Nephron (organoid): ENCODE measurements around the gene CREG1.

Experiments used
- H3K27ac Mint-ChIP-seq, 3 experiments: 2 replicates each; pipeline ENCODE4 v1.8.0; 2020; ENCODE audit warnings: mixed read lengths in 3 of 3, mild to moderate bottlenecking in 2 of 3, moderate library complexity in 1 of 3
- H3K27me3 Mint-ChIP-seq: 2 replicates; pipeline ENCODE4 v1.8.0; 2021; ENCODE audit warnings: low read depth, mild to moderate bottlenecking, moderate library complexity, mixed read lengths
- H3K36me3 Mint-ChIP-seq: 2 replicates; pipeline ENCODE4 v1.8.0; 2020; ENCODE audit warnings: low read depth, mixed read lengths
- H3K4me1 Mint-ChIP-seq: 2 replicates; pipeline ENCODE4 v1.8.0; 2020; ENCODE audit warnings: mixed read lengths
- H3K4me3 Mint-ChIP-seq, 3 experiments: 2 replicates each; pipeline ENCODE4 v1.8.0; 2020; ENCODE audit warnings: mild to moderate bottlenecking in 3 of 3, mixed read lengths in 3 of 3, moderate library complexity in 2 of 3
- H3K9me3 Mint-ChIP-seq: 2 replicates; pipeline ENCODE4 v1.8.0; 2020; ENCODE audit warnings: mixed read lengths
- TF ChIP-seq, protein P1 (sequence below), 3 experiments: fragments of 200-600 bp; sonication (generic); IDR thresholded peaks; one replicate each; pipeline ENCODE4 v1.5.0; 2021; ENCODE audit warnings: antibody characterized with exemption in 3 of 3; ENCODE audit not compliant: unreplicated experiment in 3 of 3

CREG1 gene

DNA sequence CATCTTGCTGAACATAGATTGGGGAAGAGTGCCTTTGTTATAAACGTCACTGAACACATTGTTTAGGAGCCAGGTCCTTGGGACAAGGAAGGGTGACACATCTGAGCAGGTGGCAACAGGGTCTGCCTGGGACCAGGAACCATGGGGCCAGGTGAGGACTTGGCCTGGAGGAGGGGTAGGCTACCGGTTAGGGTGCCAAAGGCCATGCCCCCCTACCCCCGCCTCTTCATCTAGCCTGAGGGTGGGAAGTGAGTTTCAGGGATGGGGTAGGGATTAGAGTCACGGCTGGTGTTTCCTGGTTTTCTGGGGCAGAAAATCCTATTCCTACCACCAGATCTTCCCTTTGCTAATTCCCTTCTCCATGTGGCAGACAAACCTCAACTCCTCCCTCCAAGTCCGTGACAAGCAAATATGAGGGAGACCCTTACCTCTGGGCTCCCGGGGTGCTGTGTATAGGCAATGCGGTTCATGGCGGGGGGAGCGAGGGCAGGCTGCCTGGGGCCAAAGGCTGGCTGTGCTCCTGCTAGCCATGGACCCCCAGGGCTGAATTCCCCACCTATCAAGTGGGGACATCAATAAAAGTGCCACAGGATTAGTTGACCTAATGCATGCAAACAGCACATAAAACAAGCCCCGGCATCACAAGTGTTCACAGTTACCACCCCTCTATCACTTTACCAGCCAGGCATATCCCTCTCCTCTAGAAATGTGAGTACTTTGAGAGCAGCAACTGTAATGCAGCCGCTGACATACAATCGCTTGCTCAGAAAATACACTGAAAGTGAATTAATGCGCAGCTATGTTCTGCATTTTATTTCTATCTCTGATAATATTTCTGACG, 49.7 kb downstream of the CREG1 start:
- Mint-ChIP-seq H3K4me3 (no peak overlapping the region), H3K4me1 (peaks cover 37% of the 10 kb centered on the region), H3K9me3 (no peaks in the 10 kb centered on the region), H3K36me3 (no peaks in the 10 kb centered on the region), H3K27me3 (peaks cover 6% of the 10 kb centered on the region), H3K27ac (no peak overlapping the region)
- TF ChIP-seq, protein P1, sequence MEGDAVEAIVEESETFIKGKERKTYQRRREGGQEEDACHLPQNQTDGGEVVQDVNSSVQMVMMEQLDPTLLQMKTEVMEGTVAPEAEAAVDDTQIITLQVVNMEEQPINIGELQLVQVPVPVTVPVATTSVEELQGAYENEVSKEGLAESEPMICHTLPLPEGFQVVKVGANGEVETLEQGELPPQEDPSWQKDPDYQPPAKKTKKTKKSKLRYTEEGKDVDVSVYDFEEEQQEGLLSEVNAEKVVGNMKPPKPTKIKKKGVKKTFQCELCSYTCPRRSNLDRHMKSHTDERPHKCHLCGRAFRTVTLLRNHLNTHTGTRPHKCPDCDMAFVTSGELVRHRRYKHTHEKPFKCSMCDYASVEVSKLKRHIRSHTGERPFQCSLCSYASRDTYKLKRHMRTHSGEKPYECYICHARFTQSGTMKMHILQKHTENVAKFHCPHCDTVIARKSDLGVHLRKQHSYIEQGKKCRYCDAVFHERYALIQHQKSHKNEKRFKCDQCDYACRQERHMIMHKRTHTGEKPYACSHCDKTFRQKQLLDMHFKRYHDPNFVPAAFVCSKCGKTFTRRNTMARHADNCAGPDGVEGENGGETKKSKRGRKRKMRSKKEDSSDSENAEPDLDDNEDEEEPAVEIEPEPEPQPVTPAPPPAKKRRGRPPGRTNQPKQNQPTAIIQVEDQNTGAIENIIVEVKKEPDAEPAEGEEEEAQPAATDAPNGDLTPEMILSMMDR (IDR thresholded peaks at IDR 0.05; ENCODE audit: unreplicated experiment in 3 of 3): no peak

DNA sequence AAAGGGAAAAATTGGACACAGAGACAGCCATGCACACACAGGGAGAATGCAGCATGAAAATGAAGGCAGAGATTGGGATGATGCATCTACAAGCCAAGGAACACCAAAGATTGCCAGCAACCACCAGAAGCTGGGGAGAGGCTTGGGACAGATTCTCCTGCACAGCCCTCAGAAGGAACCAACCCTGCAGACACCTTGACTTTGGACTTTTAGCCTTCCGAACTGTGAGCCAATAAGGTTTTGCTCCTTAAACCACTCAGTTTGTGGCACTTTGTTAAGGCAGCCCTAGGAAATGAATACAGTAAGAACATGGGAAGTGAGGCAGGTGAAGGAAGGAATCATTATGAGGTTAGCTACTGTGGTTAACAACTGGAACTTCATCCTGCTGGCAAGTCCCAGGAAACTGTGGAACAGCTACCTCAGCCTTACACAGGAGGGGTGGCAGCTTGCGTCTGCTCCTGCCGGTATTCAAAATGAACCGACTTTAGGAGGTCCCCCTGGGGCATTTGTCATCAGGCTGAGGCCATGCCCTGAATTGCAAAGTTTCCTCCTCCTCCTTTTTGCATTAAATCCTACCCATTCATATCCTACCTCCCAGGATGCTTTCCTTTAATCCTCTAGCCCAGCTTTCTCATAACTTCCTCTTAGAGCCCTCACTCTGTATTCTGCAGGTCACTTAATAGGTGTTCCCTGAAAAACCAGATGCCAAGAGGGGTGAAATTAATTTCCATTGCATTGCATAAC, 50.7 kb downstream of the CREG1 start:
- Mint-ChIP-seq H3K27ac (no peak overlapping the region), H3K4me3 (no peak overlapping the region), H3K4me1 (peaks cover 37% of the 10 kb centered on the region), H3K27me3 (peaks cover 6% of the 10 kb centered on the region), H3K36me3 (no peaks in the 10 kb centered on the region), H3K9me3 (no peaks in the 10 kb centered on the region)
- TF ChIP-seq, protein P1 (IDR thresholded peaks at IDR 0.05; ENCODE audit: unreplicated experiment in 3 of 3): no peak

DNA sequence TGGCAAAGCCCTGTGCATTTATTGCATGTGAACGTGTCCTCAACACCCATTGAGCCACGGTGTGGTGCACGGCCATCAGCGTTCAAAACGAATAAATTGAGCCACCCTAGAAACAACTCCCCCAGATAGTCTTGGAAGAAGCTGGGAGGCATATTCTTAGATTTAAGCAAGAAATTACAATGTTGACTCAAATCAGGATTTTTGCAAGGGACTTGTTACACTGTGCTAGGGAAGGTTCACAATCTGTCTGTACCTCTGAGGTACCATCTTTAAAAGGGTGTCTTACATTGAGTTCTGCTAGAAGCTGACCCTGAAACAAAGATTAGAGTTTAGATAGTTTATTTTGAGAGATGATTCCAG, 51.4 kb downstream of the CREG1 start:
- Mint-ChIP-seq H3K4me1 (peaks cover 37% of the 10 kb centered on the region), H3K36me3 (no peaks in the 10 kb centered on the region), H3K9me3 (no peaks in the 10 kb centered on the region)

DNA sequence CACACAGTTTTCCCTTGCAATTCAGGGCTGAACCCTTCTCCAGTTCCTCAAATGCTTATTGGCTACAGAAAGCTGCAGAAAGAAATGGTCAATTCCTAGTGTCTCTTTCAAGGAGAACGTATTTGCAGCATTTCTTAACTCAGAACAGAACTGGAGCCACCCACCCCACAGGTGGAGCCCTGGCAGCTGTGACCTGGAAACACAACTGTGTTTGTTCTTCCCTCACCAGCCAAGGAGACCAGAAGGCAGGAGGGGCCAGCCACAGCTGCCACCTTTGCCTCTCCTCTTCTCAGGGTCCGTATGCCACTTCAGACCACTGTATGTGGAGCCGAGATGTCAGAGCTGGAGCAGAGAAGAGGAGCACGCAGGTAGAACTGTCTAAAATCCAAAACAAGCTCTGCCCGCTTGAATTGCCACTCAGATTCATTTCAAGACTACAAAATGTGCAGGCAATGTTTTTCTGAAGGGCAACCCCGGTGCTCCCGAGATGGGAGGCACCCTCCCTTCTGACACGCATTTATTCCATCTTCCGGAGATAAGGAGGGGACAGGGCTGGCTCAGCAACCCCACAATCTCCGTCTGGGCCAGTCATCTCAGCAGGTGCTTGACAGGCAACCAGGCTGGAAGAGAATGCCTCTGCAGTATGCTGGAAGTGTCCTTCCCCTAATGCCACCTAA, 51.9 kb downstream of the CREG1 start:
- Mint-ChIP-seq H3K9me3 (no peaks in the 10 kb centered on the region), H3K27ac (no peak overlapping the region), H3K4me1 (peaks cover 37% of the 10 kb centered on the region), H3K27me3 (peaks cover 6% of the 10 kb centered on the region), H3K36me3 (no peaks in the 10 kb centered on the region), H3K4me3 (no peak overlapping the region)
- TF ChIP-seq, protein P1 (IDR thresholded peaks at IDR 0.05; ENCODE audit: unreplicated experiment in 3 of 3): no peak

More for the DNA sequence above, 51.4 kb downstream of the CREG1 start:
- Mint-ChIP-seq H3K27ac (no peak overlapping the region), H3K4me3 (no peak overlapping the region), H3K27me3 (peaks cover 6% of the 10 kb centered on the region)
- TF ChIP-seq, protein P1 (IDR thresholded peaks at IDR 0.05; ENCODE audit: unreplicated experiment in 3 of 3): no peak

DNA sequence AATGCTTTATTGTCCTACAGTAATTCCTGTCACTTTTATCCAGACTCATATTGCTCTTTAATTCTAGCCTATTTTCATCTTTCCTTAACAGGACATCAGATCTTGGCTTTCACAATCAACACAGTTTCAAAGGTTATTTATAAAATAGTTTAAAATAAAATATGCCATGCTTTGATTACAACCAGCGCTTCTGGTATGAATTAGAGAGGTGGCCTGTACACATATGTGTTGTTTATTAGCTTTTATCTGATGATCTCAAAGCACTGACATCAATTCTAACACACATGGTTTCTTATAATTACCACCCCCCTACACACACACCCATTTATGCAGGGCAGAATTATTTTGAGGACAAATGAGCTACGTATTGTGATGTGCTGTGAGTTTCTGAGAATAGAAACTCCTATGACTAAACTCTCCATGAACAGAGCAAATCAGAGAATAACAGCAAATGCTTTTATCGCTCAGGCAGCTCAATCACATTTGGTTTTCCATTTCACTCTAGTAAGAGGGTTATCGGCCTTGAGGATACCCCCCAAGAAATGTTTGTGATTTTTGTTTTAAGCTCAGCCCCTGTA, 53.2 kb downstream of the CREG1 start:
- no peak overlapping the region for H3K4me3 Mint-ChIP-seq
- H3K27me3 Mint-ChIP-seq: peaks cover 6% of the 10 kb centered on the region
- no peak overlapping the region for H3K27ac Mint-ChIP-seq
- H3K4me1 Mint-ChIP-seq: peaks cover 37% of the 10 kb centered on the region
- no peaks in the 10 kb centered on the region for H3K36me3 Mint-ChIP-seq
- TF ChIP-seq, protein P1 (IDR thresholded peaks at IDR 0.05; ENCODE audit: unreplicated experiment in 3 of 3): no peak
- H3K9me3 Mint-ChIP-seq: no peaks in the 10 kb centered on the region
